HG03025 (cell line): Measurements from ENCODE around the gene PAOX.
"Not testable (repeated sequence)": the region's sequence is repeated elsewhere in the genome, so short reads cannot be mapped to it uniquely, and the experiment has no call there.

Source experiments
- ATAC-seq: cut with Tn5 transposase; IDR thresholded peaks from one replicate; pipeline ENCODE4 v1.9.1; 2021; ENCODE audit warnings: mild to moderate bottlenecking, moderate library complexity; ENCODE audit not compliant: unreplicated experiment, low FRiP score

The PAOX gene

DNA sequence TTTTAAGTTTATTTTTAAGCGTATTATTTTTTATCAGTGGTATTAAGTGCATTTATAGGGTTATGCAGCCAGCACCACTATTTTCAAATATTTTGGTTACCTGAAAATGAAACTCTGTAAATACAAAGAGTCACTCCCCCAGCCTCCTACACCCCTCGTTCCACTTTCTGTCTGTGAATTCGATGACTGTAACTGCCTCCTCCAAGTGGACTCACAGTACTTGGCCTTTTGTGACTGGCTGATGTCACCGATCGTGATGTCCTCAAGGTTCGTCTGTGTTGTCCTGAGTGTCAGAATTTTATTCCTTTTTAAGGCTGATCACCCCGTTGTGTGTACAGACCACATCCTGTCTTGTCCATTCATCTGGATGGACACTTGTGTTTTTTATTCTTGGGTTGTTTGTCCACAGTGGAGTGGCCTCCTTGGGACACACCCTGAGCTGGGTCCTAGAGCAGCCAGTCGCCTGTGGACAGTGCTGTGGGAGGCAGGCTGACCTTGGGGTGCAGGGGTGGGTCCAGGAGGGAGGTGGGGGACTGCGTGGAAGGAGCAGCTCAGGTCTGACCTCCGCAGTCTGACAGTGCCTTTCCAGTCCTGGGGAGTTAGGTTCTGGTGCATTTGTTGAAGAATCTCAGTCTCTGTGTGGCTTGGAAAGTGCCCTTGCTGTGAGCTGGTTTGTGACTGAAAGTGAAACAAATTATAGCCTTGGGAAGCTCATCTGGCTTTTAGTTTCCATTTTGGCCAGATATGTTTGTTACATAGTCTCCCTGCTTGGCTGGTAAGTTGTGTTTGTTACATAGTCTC, 21.8 kb downstream of the PAOX start:
- peak; percentile 82 for ATAC-seq

DNA sequence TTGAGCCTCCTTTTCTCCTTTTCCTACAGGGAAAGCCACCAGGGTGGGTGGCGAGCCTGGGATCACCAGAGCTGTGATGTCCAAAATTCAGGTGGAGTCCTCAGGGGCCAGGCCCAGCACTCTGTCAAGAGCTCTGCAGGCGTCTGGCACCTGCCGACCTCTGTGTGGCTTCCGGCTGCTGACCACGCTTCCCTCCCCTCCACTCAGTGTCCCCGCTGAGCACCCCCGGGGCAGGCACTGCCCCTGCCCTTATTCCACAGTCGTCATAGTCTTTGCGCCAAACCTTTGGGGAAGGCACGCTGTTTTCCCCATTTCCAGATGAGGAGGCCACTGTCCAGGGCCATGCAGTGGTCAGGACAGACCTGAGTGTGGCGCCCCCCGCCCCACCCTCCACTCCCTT, 22.4 kb downstream of the PAOX start:
- ATAC-seq, result no peak

DNA sequence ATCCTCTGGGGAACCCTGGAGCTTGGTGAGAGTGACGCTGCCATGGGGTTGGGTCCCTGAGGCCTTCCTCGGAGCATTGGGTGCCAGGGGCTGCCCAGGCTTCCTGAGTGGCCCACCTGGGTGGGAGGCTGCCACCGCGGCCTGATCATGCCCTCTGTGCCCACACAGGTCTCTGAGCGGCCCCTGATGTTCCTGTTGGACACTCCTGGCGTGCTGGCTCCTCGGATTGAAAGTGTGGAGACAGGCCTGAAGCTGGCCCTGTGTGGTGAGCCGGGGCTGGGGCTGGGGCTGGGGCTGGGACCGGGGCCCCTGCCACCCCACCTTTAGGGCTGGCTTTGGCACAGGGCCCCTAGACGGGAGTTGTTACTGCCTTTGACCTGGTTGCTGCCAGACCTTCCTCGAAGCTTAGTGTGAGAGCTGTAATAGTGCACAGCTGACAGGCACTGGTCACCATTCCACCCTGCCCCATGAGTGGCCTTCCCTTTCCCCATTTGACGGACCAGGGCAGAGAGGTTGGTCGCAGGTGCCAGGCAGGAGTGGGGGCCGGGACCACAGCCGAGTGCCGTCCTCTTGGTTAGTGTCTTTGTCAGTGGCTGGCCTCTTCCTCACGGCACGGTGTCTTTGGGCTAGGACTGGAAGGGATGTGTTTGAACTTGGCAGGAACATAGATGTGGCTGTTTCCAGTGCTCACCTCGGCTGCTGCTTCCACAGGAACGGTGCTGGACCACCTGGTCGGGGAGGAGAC, 23.1 kb downstream of the PAOX start:
- ATAC-seq, result no peak

DNA sequence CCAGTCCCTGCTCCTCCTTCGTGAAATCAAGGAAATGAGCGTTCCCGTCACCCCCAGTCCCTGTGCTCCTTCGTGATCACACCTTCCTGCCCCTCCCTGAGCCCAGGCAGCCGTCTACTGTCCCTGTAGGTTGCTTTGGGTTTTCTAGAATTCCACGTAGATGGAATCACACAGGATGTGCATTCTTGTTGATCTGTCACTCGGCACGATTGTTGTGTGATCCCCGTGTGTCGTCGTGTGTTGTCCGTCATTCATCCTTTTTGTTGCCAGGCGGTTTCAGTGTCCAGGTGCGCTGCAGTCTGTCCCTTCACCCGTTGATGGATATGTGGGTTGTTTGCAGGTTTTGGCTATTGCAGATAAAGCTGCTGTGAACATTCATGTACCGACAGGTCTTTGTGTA, 24.3 kb downstream of the PAOX start:
- ATAC-seq, result no peak

DNA sequence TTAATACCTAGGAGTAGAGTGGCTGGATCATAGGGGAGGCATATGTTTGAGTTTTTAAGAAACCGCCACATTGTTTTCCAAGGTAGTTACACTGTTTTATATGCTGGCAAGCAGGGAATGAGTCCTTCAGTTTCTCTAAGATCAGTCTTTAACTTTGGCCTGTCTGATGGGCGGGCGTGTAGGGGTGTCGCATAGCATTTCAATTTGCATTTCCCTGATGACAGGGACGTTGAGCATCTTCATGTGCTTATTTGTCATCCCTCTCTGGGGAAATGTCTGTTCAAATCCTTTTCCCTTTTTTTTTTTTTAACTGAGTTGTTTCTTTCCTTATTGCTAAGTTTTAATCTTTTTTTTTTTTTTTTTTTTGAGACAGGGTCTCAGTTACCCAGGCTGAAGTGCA, 24.7 kb downstream of the PAOX start:
- no peak for ATAC-seq

DNA sequence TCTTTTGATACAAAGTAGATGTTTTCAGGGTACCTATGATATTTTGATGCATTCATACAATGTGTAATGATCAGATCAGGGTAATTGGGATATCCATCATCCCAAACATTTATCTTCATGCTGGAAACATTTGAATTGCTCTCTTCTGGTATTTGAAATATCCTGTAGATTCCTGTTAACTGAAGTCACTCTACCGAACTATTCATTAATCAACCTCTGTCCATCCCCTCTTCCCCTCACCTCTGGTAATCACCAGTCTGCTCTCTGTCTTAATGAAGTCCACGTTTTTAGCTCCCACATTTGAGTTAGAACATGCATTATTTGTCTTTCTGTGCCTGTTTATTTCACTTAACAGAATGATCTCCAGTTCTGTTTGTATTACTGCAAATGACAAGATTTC, 26.2 kb downstream of the PAOX start:
- no peak for ATAC-seq

DNA sequence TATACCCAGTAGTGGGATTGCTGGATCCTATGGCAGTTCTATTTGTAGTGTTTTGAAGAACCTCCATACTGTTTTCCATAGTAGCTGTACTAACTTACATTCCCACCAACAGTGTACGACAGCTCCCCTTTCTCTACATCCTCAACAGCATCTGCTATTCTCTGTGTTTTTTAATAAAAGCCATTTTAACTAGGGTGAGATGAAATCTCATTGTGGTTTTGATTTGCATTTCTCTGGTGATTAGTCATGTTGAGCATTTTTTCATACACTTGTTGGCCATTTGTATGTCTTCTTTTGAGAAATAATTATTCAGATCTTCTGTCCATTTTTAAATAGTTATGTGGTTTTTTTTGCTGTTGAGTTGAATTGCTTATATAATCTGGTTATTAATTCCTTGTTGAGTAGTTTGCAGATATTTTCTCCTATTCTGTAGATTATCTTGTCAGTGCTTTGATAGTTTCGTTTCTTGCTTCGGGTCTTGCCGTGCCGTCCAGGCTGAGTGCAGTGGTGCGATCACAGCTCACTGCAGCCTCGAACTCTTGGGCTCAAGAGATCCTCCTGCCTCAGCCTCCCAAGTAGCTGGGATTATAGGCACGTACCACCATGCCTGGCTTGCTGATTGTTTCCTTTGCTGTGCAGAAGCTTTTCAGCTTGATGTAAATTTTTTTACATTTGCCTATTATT, 26.9 kb downstream of the PAOX start:
- no peak for ATAC-seq

DNA sequence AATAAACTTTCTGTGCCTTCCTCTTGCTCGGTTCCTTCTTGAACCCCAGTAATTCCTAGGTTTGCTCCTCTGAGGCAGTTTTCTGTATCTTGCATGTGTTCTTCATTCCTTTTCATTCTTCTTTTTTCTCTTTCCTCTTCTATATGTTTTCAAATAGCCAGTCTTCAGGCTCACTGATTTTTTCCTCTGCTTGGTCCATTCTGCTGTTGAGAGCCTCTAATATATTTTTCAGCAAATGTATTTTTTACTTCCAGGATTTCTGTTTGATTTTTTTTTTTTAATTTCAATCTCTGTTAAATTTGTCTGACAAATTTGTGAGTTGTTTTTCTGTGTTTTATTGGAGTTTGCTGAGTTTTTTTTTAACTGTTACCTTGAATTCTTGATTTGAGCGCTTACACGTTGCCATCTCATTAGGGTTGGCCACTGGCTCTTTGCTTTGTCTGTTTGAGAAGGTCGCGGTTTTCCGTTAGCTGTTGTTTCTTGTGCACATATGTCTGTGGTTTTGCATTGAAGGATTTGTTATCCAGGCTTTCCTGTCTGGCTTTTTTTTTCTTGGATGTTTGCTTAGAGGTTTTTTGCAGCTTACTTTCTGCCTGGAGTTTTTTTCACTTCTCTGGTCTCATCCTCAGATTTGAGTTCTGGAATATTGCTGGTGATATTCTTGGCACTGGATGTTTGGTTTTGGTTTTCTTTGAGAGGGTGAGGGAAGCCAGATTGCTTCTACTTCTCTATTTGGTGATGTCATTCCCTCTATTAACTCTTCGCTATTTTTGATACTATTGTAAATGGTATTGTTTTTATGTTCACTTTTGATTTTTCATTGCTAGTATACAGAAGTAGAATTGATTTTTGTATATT, 32.7 kb downstream of the PAOX start:
- no peak for ATAC-seq

DNA sequence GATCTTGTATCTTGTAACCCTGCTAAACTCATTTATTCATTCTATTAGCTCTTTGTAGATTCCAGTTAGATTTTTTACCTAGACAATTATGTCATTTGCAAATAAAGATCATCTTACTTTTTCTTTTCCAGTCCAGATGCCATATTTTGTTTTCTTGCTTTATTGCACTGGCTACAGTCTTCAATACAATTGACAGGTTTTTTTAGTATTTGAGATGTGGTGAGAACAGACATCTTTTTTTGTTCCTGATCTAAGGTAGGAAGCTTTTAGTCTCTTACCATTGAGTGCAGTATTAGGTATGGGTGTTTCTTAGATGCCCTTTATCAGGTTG, 33.3 kb downstream of the PAOX start:
- ATAC-seq, result no peak

DNA sequence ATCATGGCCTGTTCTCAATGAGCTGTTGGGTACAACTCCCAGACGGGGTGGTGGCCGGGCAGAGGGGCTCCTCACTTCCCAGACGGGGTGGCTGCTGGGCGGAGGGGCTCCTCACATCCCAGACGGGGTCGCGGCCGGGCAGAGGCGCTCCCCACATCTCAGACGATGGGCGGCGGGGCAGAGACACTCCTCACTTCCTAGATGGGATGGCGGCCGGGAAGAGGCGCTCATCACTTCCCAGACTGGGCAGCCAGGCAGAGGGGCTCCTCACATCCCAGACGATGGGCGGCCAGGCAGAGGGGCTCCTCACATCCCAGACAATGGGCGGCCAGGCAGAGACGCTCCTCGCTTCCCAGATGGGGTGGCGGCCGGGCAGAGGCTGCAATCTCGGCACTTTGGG, 35.3 kb downstream of the PAOX start:
- not testable (repeated sequence) for ATAC-seq

DNA sequence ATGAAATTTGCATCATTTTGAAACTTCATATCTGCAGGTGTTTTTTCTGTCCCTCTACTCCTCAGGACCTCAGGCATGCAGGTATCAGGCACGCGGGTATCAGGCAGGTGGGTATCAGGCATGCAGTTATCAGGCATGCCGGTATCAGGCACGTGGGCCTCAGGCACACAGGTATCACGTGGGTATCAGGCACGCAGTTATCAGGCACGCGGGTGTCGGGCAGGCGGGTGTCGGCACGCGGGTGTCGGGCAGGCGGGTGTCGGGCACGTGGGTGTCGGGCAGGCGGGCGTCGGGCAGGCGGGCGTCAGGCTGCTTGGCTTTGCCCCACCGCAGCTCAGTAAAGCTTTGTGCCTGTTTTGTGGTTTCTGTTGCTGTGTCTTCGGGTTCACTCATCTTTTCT, 36.7 kb downstream of the PAOX start:
- ATAC-seq, result no peak

DNA sequence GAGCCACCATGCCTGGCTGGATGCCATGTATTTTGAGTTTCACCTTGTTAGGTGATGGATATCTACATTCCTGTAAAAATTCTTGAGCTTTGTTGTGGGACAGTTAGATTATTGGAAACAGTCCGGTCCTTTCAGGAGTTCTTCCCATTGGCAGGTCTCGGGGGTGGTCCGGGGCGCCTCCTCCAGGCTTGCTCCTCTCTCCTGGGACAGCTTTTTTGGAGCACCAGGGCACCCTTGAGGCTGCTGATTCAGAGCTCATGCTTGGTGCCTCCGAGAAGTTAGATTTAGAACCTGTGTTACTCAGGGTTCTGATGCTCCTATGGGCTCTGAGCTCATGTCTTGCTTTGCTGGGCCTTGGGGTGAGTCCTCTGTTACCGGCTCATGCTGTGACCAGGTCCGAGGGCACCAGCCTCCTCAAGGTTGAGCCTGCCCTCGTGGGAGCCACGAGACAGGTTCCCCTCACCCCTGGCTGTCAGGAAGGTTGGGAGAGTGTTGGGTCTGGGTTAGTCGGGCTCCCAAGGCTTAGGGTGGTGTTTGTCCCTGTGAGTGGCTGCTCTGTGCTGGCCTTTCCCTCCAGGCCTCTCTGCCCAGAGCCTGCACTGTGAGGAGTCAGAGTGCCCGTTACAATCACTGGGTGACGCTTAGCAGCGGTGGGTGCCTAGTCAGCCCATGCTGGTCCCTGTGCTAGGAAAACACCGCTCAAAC, 39.4 kb downstream of the PAOX start:
- ATAC-seq, result no peak

DNA sequence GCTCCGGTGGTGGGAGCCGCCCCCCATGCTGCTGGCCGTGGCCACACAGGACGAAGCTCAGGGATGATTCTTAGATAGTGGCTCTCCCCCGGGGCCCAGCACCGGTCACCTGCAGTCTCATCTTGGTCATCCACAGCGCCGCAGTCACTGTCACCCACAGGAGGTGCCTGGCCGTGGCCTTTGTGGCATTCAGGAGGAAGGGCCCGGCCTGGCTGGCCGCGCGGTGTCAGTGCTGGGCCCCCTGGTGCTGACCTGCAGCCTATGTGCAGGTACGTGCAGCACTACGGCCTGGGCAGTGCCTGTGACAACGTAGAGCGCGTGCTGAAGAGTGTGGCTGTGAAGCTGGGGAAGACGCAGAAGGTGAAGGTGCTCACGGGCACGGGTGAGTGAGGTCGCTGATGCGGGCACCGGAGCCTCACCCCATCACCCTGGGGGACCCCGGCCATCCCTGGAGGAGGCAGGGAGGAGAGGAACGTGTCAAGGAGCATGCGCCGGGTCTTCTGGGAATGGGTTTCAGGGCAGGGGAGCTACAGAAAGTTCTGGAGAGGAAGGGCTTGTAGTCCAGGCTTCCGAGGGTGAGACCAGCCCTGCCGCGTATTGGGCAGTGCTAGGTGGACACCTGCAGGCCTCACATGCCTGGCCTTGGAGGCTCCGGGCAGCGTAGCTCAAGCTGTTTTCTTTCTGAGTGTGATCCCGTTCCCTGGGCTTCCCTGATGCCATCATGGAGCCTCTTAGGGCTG, 40.3 kb downstream of the PAOX start:
- ATAC-seq, result no peak

DNA sequence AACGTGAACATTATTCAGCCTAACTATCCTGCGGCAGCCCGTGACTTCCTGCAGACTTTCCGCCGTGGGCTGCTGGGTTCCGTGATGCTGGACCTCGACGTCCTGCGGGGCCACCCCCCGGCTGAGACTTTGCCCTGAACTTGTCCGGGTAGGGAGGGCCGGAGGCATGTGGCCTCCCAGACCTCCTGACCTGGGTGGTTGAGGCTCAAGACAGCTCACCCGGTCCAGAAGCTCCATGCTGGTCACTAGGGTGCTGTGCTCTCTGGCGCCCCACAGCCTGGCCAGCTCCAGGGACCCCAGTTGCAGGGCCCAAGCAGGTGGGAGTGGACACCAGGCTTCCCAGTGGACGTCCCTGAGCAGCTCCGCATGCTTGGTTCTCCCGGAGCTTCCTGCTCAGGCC, 41.0 kb downstream of the PAOX start:
- ATAC-seq, result no peak

DNA sequence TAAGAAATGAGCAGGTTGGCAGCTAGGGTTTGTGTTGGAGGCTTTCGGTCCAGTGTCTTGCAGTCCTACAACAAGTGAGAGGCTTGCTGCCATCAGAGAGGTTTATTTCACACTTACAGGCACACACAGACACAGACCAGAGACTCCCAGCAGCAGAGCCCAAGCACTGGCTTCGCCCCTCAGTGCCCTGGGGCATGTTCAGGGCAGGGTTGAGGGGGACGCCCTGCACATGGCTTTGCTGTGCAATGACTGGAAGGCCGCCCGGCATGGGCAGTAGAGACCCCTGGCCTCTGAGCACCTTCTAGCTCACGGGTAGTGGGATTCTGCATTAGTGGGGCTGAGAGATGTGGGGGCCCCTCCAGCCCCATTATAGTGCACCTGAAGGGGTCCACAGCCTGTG, 41.5 kb downstream of the PAOX start:
- no peak for ATAC-seq

DNA sequence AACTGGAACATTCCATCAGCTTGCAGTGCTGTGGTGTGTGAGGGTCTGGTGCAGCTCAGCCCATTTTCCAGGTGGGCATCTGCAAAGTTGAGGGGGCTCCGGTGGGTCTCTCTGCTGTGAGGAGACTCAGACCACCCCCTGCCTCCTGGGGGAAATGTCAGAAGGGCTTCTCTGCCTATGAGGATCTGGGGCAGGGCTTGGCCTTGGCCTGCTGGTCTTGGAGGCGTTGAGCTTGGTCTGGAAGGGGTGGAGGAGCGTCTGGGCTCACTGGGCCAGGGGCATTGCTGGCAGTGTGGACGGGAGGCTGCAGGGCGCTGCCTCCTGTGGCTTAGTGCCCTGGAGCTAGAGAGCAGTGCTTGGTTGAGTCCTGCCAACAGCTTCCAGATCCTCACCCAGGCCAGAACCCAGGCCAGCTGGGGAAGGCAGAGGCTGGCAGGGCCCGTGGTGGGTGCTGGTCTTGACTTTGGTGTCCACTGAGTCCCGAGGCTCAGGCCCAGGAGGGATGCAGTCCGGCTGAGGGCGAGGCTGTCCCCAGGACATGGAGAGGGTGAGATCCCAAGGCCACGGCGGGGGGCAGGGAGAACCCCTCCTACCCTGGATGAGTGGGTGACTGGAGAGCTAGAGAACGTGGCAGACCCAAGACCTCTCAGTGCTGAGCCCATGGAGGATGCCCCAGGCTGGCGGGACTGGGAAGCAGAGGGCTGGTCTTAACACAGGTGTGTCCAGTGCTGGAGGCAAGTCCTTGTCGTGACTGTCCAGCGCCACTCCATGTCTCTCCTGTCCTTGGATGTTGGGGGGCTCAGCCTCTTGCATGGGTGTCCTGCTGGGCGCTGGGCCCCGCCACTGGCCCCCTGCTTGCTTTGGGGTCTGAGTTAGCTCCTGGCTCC, 42.5 kb downstream of the PAOX start:
- ATAC-seq, result no peak

DNA sequence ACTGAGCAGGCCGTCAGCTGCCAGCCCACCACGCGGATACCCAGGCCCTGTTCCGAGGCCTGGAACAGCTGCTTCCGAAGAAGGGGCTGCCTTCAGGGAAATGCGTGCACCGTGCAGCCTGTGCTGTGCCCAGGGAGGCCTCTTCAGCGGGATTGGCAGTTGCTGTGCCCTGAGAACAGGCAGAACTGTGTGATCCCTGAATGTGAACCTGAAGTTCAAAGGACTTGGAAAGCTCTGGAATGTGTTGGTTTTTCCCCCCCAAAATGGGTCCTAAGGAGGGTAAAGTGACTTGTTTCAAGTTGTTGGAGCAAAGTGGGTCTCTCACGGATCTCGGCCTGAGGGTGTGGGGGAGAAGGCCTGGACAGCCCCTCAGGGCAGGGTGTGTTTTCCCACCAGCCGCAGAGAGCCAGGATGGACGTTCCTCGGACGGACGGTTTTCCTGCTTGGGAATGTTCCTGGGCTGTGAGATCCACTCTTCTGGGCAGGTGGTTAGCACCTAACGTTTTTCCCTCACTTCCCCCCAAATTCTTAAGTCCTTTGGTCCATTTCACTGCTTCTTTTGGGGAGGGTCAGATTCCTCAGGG, 43.3 kb downstream of the PAOX start:
- no peak for ATAC-seq
